ENCODE measurements around the gene FKBP1B.
A peak's percentile ranks its signal among the peaks of the same experiment; 100 is the strongest.

Gene FKBP1B

DNA sequence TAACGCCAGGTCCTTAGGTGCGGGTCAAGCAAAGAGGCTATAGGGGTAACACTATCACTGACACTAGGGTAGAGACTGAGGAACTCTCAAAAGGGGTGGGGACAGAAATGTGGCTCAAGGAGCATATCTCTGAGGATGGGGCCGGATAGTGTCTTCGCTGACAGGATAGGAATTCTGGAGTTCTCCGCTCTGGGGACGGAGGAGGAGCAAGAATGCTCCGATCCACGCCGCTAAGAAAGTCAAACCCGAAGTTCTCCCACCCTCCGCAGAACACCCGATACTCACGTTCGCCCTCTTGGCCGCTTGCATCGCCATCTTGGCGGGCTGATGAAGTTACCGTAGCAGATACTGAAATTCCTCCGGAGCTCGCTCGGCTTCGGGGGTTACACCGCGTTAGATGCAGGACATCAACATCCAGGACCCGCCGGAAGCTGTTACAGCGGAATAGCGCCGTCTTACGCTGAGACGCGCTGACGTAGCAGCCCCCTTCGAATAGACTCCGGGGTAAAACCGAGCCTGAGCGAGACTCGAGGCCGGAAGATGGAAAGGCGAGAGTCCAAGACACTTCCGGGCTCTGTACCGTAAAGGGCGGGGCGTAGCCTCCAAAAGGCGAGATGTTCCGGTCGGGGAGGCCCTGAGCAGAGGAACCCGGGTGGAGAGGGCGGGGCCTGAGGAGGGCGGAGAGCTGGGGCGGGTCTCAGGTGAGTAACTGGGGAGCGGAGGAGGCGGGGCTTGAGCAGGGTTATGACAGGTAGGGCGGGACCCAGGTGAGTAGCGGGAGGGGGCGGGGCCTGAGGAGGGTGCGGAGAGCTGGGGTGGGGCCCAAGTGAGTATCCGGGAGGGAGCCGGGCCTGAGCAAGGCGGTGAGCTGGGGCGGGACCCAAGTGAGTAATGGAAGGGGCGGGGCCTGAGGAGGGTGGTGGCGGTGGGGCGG is 26.6 kb downstream of the FKBP1B start, which contains the start of gene SF3B6:
Gene SF3B6, minus strand, starts transcription at position 412 of the 934 bp plus-strand sequence. Its CDS starts 97 bp downstream, at position 315.
- H3K9me3 ChIP-seq (replicated peaks; ENCODE audit: low read length) = no peaks in the 10 kb centered on the region
- peak within 1 kb of the TSS; percentile 84 for H3K4me3 ChIP-seq (ENCODE audit: low read length)
- H3K36me3 ChIP-seq (ENCODE audit: insufficient read depth, low read length) = peaks cover 33% of the 10 kb centered on the region
- H3K4me2 ChIP-seq (ENCODE audit: low read length) = peak within 1 kb of the TSS; percentile 89
- peak within 1 kb of the TSS; percentile 88 for H3K9ac ChIP-seq (ENCODE audit: low read depth, low read length)
- peaks cover 17% of the 10 kb centered on the region for H3K4me1 ChIP-seq (ENCODE audit: control insufficient read depth, insufficient read depth, low read length)
- no peaks in the 10 kb centered on the region for H3K27me3 ChIP-seq (ENCODE audit: control insufficient read depth, insufficient read depth, low read length)

DNA sequence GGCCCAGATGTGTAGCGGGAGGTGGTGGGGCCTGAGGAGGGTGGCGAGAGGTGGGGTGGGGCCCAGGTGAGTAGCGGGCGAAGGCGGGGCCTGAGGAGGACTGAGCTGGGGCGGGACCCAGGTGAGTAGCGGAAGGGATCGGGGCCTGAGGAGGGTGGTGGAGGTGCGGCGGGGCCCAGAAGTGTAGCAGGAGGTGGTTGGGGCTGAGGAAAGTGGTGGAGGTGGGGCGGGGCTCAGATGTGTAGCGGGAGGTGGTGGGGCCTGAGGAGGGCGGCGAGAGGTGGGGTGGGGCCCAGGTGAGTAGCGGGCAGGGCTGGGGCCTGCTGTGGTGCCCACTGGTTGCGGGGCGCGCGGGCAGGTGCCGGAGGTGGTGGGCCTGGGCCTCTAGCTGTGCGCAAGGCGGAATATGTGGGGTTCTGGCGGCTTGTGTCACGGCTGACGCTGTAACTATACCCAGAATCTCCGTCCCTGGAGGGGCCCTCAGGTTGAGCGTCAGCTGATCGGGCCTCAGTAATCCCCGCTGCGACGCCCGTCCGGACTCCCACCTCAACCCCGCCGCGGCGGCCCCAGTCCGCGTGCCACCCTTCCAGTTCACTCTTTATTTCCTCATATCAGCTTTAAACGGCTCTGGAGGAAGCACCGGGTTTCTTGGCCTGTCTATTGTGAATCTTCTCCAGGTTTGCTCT is 27.5 kb downstream of the FKBP1B start:
- H3K4me2 ChIP-seq (ENCODE audit: low read length) = peak overlapping the region; percentile 89
- H3K9me3 ChIP-seq (replicated peaks; ENCODE audit: low read length) = no peaks in the 10 kb centered on the region
- peaks cover 23% of the 10 kb centered on the region for H3K4me1 ChIP-seq (ENCODE audit: control insufficient read depth, insufficient read depth, low read length)
- H3K36me3 ChIP-seq (ENCODE audit: insufficient read depth, low read length) = peaks cover 34% of the 10 kb centered on the region
- no peaks in the 10 kb centered on the region for H3K27me3 ChIP-seq (ENCODE audit: control insufficient read depth, insufficient read depth, low read length)
- H3K9ac ChIP-seq (ENCODE audit: low read depth, low read length) = peak overlapping the region; percentile 81
- H3K4me3 ChIP-seq (ENCODE audit: low read length) = peak overlapping the region; percentile 84

DNA sequence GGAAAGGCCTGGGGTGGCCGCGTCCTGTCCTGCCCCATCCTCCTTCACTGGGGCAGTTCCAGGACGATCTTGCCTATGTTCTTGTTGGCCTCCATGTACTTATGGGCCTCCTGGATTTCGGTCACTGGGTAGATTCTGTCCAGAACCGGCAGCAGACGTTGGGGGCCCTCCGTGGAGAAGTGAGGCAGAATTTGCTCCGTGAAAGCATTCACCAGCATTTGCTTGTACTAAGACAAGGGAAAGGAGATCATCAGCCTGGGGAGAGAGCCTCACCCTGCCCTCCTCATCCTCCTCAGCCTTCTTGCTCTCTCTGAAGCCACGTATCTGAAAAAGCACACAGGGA is 28.0 kb downstream of the FKBP1B start:
- Histone ChIP-seq H3K4me3 (ENCODE audit: low read length) (peak overlapping the region; percentile 84), H3K36me3 (ENCODE audit: insufficient read depth, low read length) (peaks cover 36% of the 10 kb centered on the region), H3K4me1 (ENCODE audit: control insufficient read depth, insufficient read depth, low read length) (peaks cover 26% of the 10 kb centered on the region), H3K9ac (ENCODE audit: low read depth, low read length) (peak overlapping the region; percentile 81), H3K4me2 (ENCODE audit: low read length) (peak overlapping the region; percentile 89), H3K27me3 (ENCODE audit: control insufficient read depth, insufficient read depth, low read length) (no peaks in the 10 kb centered on the region), H3K9me3 (replicated peaks; ENCODE audit: low read length) (no peaks in the 10 kb centered on the region)

GRCh38 chr2:24077879-24078278 is 28.3 kb downstream of the FKBP1B start:
- H3K4me2 ChIP-seq (ENCODE audit: low read length) = peak overlapping the region; percentile 89
- H3K4me1 ChIP-seq (ENCODE audit: control insufficient read depth, insufficient read depth, low read length) = peaks cover 29% of the 10 kb centered on the region
- no peaks in the 10 kb centered on the region for H3K9me3 ChIP-seq (replicated peaks; ENCODE audit: low read length)
- H3K4me3 ChIP-seq (ENCODE audit: low read length) = peak overlapping the region; percentile 84
- no peaks in the 10 kb centered on the region for H3K27me3 ChIP-seq (ENCODE audit: control insufficient read depth, insufficient read depth, low read length)
- peak overlapping the region; percentile 81 for H3K9ac ChIP-seq (ENCODE audit: low read depth, low read length)
- H3K36me3 ChIP-seq (ENCODE audit: insufficient read depth, low read length) = peaks cover 36% of the 10 kb centered on the region

GRCh38 chr2:24080701-24081100 is 31.2 kb downstream of the FKBP1B start:
- Histone ChIP-seq H3K4me1 (ENCODE audit: control insufficient read depth, insufficient read depth, low read length) (peaks cover 36% of the 10 kb centered on the region), H3K9ac (ENCODE audit: low read depth, low read length) (no peak overlapping the region), H3K4me2 (ENCODE audit: low read length) (no peak overlapping the region), H3K27me3 (ENCODE audit: control insufficient read depth, insufficient read depth, low read length) (no peaks in the 10 kb centered on the region), H3K9me3 (replicated peaks; ENCODE audit: low read length) (no peaks in the 10 kb centered on the region), H3K36me3 (ENCODE audit: insufficient read depth, low read length) (peaks cover 30% of the 10 kb centered on the region), H3K4me3 (ENCODE audit: low read length) (no peak overlapping the region)

GRCh38 chr2:24082787-24083566 is 33.4 kb downstream of the FKBP1B start:
- Histone ChIP-seq H3K9me3 (replicated peaks; ENCODE audit: low read length) (no peaks in the 10 kb centered on the region), H3K4me2 (ENCODE audit: low read length) (peak overlapping the region; percentile 80), H3K4me3 (ENCODE audit: low read length) (peak overlapping the region; percentile 81), H3K27me3 (ENCODE audit: control insufficient read depth, insufficient read depth, low read length) (no peaks in the 10 kb centered on the region), H3K9ac (ENCODE audit: low read depth, low read length) (peak overlapping the region; percentile 88), H3K36me3 (ENCODE audit: insufficient read depth, low read length) (peaks cover 30% of the 10 kb centered on the region), H3K4me1 (ENCODE audit: control insufficient read depth, insufficient read depth, low read length) (peaks cover 31% of the 10 kb centered on the region)

DNA sequence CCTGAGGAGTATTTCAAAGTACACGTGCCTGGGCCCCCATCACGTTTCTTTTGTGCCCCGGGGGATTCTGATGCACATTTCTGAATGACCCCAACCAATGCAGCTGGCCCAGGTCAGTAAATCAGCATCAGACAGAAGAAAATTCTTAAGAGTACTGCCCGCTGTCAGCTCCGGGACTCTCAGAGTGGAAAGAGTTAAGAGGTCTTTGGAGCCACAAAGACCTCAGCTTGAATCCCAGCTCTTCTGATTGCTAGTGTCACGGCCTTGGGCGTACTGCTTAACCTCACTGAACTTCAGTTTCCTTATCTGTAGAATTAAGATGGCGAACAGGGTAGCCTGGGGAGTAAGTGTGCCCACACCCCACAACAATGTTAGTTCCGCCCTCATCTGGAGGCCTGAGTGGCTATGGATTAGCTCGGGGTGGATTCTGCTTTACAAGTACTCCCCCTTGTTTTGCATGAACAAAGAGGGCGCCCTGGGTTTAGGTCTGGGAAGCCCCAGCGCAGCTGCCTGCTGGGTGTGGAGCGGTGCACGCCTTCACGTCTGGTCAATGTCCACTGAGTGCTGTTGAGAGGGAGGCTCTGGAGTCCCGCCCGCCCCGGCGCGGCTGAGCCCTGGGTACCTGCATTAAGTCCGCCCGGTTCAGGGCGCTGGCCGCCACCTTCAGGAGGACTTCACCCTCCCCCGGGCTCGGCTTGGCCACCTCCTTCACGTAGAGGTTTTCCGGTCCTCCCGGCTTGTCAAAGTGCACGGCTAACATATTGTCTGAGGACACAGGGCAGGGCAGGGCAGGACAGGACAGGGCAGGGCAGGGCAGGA is 34.2 kb downstream of the FKBP1B start:
- Histone ChIP-seq H3K4me3 (ENCODE audit: low read length) (peak overlapping the region; percentile 81), H3K4me2 (ENCODE audit: low read length) (peak overlapping the region; percentile 80), H3K9ac (ENCODE audit: low read depth, low read length) (peak overlapping the region; percentile 88), H3K9me3 (replicated peaks; ENCODE audit: low read length) (no peaks in the 10 kb centered on the region), H3K36me3 (ENCODE audit: insufficient read depth, low read length) (peaks cover 25% of the 10 kb centered on the region), H3K27me3 (ENCODE audit: control insufficient read depth, insufficient read depth, low read length) (no peaks in the 10 kb centered on the region), H3K4me1 (ENCODE audit: control insufficient read depth, insufficient read depth, low read length) (peaks cover 31% of the 10 kb centered on the region)

- peak within 1 kb of the TSS; percentile 88 for H3K9ac ChIP-seq (ENCODE audit: low read depth, low read length)
- H3K9me3 ChIP-seq (replicated peaks; ENCODE audit: low read length) = no peaks in the 10 kb centered on the region
- peak within 1 kb of the TSS; percentile 81 for H3K4me3 ChIP-seq (ENCODE audit: low read length)
- H3K36me3 ChIP-seq (ENCODE audit: insufficient read depth, low read length) = peaks cover 18% of the 10 kb centered on the region
- peaks cover 31% of the 10 kb centered on the region for H3K4me1 ChIP-seq (ENCODE audit: control insufficient read depth, insufficient read depth, low read length)
- no peaks in the 10 kb centered on the region for H3K27me3 ChIP-seq (ENCODE audit: control insufficient read depth, insufficient read depth, low read length)
- peak within 1 kb of the TSS; percentile 80 for H3K4me2 ChIP-seq (ENCODE audit: low read length)
Observed at GRCh38 chr2:24084386-24085199, 35.1 kb downstream of the FKBP1B start, which contains the start of gene TP53I3. Gene TP53I3, minus strand, starts transcription at chr2:24084834. Its CDS starts 508 bp downstream, at chr2:24084326.

GRCh38 chr2:24085200-24085489 is 35.6 kb downstream of the FKBP1B start:
- peak overlapping the region; percentile 88 for H3K9ac ChIP-seq (ENCODE audit: low read depth, low read length)
- H3K9me3 ChIP-seq (replicated peaks; ENCODE audit: low read length) = no peaks in the 10 kb centered on the region
- peaks cover 31% of the 10 kb centered on the region for H3K4me1 ChIP-seq (ENCODE audit: control insufficient read depth, insufficient read depth, low read length)
- H3K4me3 ChIP-seq (ENCODE audit: low read length) = peak overlapping the region; percentile 81
- H3K36me3 ChIP-seq (ENCODE audit: insufficient read depth, low read length) = peaks cover 15% of the 10 kb centered on the region
- H3K4me2 ChIP-seq (ENCODE audit: low read length) = peak overlapping the region; percentile 80
- H3K27me3 ChIP-seq (ENCODE audit: control insufficient read depth, insufficient read depth, low read length) = no peaks in the 10 kb centered on the region

- H3K4me2 ChIP-seq (ENCODE audit: low read length) = no peak overlapping the region
- H3K4me1 ChIP-seq (ENCODE audit: control insufficient read depth, insufficient read depth, low read length) = peaks cover 26% of the 10 kb centered on the region
- H3K4me3 ChIP-seq (ENCODE audit: low read length) = no peak overlapping the region
- H3K9me3 ChIP-seq (replicated peaks; ENCODE audit: low read length) = no peaks in the 10 kb centered on the region
- H3K27me3 ChIP-seq (ENCODE audit: control insufficient read depth, insufficient read depth, low read length) = no peaks in the 10 kb centered on the region
- H3K9ac ChIP-seq (ENCODE audit: low read depth, low read length) = no peak overlapping the region
- peaks cover 15% of the 10 kb centered on the region for H3K36me3 ChIP-seq (ENCODE audit: insufficient read depth, low read length)
Observed at GRCh38 chr2:24086241-24086640, 36.7 kb downstream of the FKBP1B start.

All from skeletal muscle satellite cell (primary cell).